ENCODE results near the gene ARHGAP6.

DNA sequence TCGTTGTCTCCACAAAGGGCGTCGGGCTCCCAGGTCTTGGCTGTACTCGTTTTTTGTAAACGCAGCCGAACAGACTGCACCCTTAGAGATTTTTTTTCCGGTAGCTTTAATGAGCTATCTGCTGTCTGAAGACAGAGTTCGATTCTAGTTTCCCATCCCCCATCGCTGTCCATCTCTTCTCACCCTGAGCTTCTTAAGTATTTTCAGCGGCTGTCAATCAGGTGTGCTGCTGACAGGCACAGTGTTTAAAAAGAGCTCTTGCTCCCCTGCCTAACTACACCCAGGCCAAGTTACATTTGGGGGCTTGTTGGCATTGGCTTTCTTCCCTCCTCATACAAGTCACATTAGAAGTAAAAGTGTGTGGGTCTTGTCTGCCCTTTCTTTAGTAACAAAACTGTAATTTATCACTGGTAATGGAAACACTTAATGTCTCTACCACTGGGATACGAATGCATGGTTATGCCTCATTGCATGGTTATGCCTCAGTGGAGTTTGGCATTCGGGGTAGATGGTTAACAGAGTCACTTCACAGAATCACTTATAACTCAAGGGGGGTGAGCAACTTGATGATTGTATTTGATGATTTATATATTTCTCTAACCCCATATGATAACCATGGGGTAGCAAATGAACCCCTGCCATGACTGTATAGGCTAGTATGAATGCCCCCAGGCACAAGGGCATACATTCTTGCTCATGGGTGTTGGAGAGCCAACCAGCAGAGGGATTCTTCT lies 1.4 kb upstream of the ARHGAP6 start:
- TF ChIP-seq, protein P1, sequence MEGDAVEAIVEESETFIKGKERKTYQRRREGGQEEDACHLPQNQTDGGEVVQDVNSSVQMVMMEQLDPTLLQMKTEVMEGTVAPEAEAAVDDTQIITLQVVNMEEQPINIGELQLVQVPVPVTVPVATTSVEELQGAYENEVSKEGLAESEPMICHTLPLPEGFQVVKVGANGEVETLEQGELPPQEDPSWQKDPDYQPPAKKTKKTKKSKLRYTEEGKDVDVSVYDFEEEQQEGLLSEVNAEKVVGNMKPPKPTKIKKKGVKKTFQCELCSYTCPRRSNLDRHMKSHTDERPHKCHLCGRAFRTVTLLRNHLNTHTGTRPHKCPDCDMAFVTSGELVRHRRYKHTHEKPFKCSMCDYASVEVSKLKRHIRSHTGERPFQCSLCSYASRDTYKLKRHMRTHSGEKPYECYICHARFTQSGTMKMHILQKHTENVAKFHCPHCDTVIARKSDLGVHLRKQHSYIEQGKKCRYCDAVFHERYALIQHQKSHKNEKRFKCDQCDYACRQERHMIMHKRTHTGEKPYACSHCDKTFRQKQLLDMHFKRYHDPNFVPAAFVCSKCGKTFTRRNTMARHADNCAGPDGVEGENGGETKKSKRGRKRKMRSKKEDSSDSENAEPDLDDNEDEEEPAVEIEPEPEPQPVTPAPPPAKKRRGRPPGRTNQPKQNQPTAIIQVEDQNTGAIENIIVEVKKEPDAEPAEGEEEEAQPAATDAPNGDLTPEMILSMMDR (IDR thresholded peaks at IDR 0.05), result no peak
- TF ChIP-seq POLR2AphosphoS5 (IDR thresholded peaks at IDR 0.05), result no peak
